ENCODE results near the gene MUC13.

MUC13 gene

GRCh38 chr3:124904835-124905492, 29.6 kb downstream of the MUC13 start:
- Histone ChIP-seq H2AFZ (ENCODE audit: low read length) (no peak overlapping the region), H4K8ac (ENCODE audit: low read depth, low read length) (no peak overlapping the region), H4K91ac (ENCODE audit: low read depth, low read length, poor library complexity) (no peak overlapping the region), H3K36me3 (replicated peaks in 1 of 2; ENCODE audit: control insufficient read depth in 2 of 2, insufficient read depth in 2 of 2, low read length in 2 of 2) (no peaks in the 10 kb centered on the region), H3K79me1 (ENCODE audit: low read depth, low read length) (no peaks in the 10 kb centered on the region), H2AK5ac (ENCODE audit: low read depth, low read length) (no peak overlapping the region), H3K4ac (ENCODE audit: low read length) (no peak overlapping the region), H3K23ac (ENCODE audit: low read depth, low read length, poor library complexity) (no peak overlapping the region), H2BK15ac (ENCODE audit: low read length) (no peak overlapping the region), H3K18ac (ENCODE audit: low read length) (no peak overlapping the region), H3K9ac (ENCODE audit: low read depth, low read length, poor library complexity) (no peak overlapping the region), H3K27ac (replicated peaks; ENCODE audit: low read length) (no peak overlapping the region), H3K4me3 (ENCODE audit: low read length in 2 of 2) (no peak overlapping the region), H2BK120ac (ENCODE audit: low read depth, low read length) (no peak overlapping the region), H3K27me3 (ENCODE audit: control insufficient read depth in 3 of 3, insufficient read depth in 3 of 3, low read depth in 1 of 3, low read length in 3 of 3) (peaks cover 0 to 24% (median 0%) of the 10 kb centered on the region in 3 experiments), H3K4me1 (ENCODE audit: control insufficient read depth in 2 of 2, insufficient read depth in 1 of 2, low read depth in 1 of 2, low read length in 2 of 2) (peaks cover 0 to 6% of the 10 kb centered on the region in 2 donors), H2BK5ac (ENCODE audit: low read length) (no peak overlapping the region), H3K9me3 (replicated peaks in 1 of 2; ENCODE audit: control insufficient read depth in 2 of 2, insufficient read depth in 1 of 2, low read depth in 1 of 2, low read length in 2 of 2) (no peaks in the 10 kb centered on the region), H2BK12ac (ENCODE audit: low read length) (no peak overlapping the region), H3K4me2 (ENCODE audit: insufficient read depth, low read length, poor library complexity, severe bottlenecking) (no peak overlapping the region), H3K14ac (ENCODE audit: low read length) (no peak overlapping the region)
- DNase-seq (ENCODE audit: low spot score) = no peak
- WGBS, 2 donors (ENCODE audit: extremely low coverage in 2 of 2, insufficient read length in 2 of 2, insufficient replicate concordance in 1 of 2) = no CpG with 5 or more reads among the region's 6 CpGs

DNA sequence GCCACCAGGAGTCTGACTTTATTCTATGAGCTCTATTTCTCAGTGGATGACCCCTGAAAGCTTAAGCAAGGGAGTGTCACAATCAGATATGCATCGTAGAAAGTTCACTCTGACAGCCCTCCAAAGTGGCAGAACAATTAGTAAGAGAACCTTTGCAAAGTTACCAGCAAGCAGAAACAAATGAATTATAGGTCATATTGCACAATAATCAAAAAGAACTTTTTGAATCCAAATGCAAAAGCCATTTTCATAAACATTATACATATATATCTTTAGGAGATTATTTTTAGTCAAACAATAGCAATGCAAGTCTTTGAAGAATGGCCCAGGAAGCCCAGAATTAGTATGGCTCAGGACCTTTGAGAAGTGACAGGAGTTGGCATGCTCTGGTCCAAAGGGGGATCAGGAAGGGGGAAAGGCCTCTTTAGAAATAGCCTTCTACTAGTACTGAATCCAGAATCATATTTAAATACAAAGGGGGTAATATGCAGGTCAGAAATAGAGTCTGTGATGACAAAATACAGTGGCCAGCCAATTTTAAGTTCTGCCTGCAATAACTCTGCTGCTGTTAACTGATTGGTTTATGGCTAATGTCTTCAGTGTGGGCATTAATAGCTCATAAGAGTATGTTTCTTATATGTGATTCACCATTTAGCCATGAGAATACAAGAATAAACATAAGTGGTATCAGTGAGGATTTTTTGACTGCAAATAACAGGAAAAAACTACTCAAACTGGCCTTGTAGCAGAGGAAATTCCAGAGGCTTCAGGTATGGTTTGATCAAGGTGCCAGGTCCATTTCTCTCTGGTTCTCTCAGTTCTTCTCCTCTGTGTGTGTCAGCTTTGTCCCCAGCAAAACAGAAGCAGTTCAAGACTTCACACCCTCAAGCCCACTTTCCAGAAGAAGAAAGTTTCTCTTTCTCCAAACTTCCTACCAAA, 30.4 kb downstream of the MUC13 start:
- no peak overlapping the region for H2BK120ac ChIP-seq (ENCODE audit: low read depth, low read length)
- H3K9me3 ChIP-seq (replicated peaks in 1 of 2; ENCODE audit: control insufficient read depth in 2 of 2, insufficient read depth in 1 of 2, low read depth in 1 of 2, low read length in 2 of 2) = no peaks in the 10 kb centered on the region
- no peak overlapping the region for H3K9ac ChIP-seq (ENCODE audit: low read depth, low read length, poor library complexity)
- WGBS, 2 donors (ENCODE audit: extremely low coverage in 2 of 2, insufficient read length in 2 of 2, insufficient replicate concordance in 1 of 2) = no CpG with 5 or more reads among the region's 1 CpG
- no peak overlapping the region for H4K8ac ChIP-seq (ENCODE audit: low read depth, low read length)
- no peaks in the 10 kb centered on the region for H3K36me3 ChIP-seq (replicated peaks in 1 of 2; ENCODE audit: control insufficient read depth in 2 of 2, insufficient read depth in 2 of 2, low read length in 2 of 2)
- H2BK15ac ChIP-seq (ENCODE audit: low read length) = no peak overlapping the region
- no peak for DNase-seq (ENCODE audit: low spot score)
- H3K27me3 ChIP-seq (ENCODE audit: control insufficient read depth in 3 of 3, insufficient read depth in 3 of 3, low read depth in 1 of 3, low read length in 3 of 3) = peaks cover 0 to 23% (median 0%) of the 10 kb centered on the region in 3 experiments
- H2BK5ac ChIP-seq (ENCODE audit: low read length) = no peak overlapping the region
- H4K91ac ChIP-seq (ENCODE audit: low read depth, low read length, poor library complexity) = no peak overlapping the region
- H3K79me1 ChIP-seq (ENCODE audit: low read depth, low read length) = no peaks in the 10 kb centered on the region
- no peak overlapping the region for H3K4ac ChIP-seq (ENCODE audit: low read length)
- no peak overlapping the region for H3K4me3 ChIP-seq (ENCODE audit: low read length in 2 of 2)
- H2AFZ ChIP-seq (ENCODE audit: low read length) = no peak overlapping the region
- no peak overlapping the region for H3K27ac ChIP-seq (replicated peaks; ENCODE audit: low read length)
- H3K18ac ChIP-seq (ENCODE audit: low read length) = no peak overlapping the region
- H3K4me2 ChIP-seq (ENCODE audit: insufficient read depth, low read length, poor library complexity, severe bottlenecking) = no peak overlapping the region
- H2BK12ac ChIP-seq (ENCODE audit: low read length) = no peak overlapping the region
- peaks cover 0 to 6% of the 10 kb centered on the region in 2 donors for H3K4me1 ChIP-seq (ENCODE audit: control insufficient read depth in 2 of 2, insufficient read depth in 1 of 2, low read depth in 1 of 2, low read length in 2 of 2)
- H3K23ac ChIP-seq (ENCODE audit: low read depth, low read length, poor library complexity) = no peak overlapping the region
- no peak overlapping the region for H3K14ac ChIP-seq (ENCODE audit: low read length)
- H2AK5ac ChIP-seq (ENCODE audit: low read depth, low read length) = no peak overlapping the region

DNA sequence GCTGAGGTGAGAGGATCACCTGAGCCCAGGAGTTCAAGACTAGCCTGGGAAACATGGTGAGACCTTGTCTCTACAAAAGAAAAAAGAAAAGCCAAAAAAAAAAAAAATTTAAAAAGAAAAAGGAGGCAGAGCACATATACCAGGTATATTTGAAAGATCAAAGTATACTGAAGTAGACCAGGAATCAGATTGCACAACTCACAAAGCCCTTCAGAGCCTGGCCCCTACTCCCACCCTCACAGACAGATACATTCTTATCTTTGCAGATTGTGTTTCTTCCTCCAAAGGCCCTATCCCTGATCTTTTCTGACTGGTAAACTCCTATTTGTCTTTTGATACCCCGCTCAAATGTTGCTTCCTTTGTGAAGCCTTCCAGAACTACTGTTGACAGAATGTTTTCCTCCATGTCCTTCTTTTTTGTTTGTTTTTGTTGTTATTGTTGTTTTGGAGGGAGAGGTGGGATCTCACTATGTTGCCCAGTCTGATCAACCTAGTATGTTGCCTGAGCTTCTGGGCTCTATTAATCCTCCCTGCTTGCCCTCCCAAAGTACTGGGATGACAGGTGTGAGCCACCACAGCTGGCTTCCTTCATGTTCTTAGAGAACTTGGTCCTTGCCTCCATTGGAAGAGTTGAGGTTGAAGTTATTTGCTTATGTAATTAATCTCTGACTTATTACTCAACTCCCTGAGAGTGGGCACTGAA, 37.6 kb downstream of the MUC13 start:
- H3K23ac ChIP-seq (ENCODE audit: low read depth, low read length, poor library complexity) = no peak overlapping the region
- H2AK5ac ChIP-seq (ENCODE audit: low read depth, low read length) = no peak overlapping the region
- no peak overlapping the region for H2BK12ac ChIP-seq (ENCODE audit: low read length)
- no peak overlapping the region for H2BK120ac ChIP-seq (ENCODE audit: low read depth, low read length)
- no peak overlapping the region for H4K91ac ChIP-seq (ENCODE audit: low read depth, low read length, poor library complexity)
- H4K8ac ChIP-seq (ENCODE audit: low read depth, low read length) = no peak overlapping the region
- H3K27ac ChIP-seq (replicated peaks; ENCODE audit: low read length) = no peak overlapping the region
- no peaks in the 10 kb centered on the region for H3K79me1 ChIP-seq (ENCODE audit: low read depth, low read length)
- H3K4me1 ChIP-seq (ENCODE audit: control insufficient read depth in 2 of 2, insufficient read depth in 1 of 2, low read depth in 1 of 2, low read length in 2 of 2) = no peaks in the 10 kb centered on the region
- H3K9me3 ChIP-seq (replicated peaks in 1 of 2; ENCODE audit: control insufficient read depth in 2 of 2, insufficient read depth in 1 of 2, low read depth in 1 of 2, low read length in 2 of 2) = no peaks in the 10 kb centered on the region
- H3K27me3 ChIP-seq (ENCODE audit: control insufficient read depth in 3 of 3, insufficient read depth in 3 of 3, low read depth in 1 of 3, low read length in 3 of 3) = peaks cover 0 to 4% (median 0%) of the 10 kb centered on the region in 3 experiments
- DNase-seq (ENCODE audit: low spot score) = no peak
- H3K14ac ChIP-seq (ENCODE audit: low read length) = no peak overlapping the region
- H3K9ac ChIP-seq (ENCODE audit: low read depth, low read length, poor library complexity) = no peak overlapping the region
- no peaks in the 10 kb centered on the region for H3K36me3 ChIP-seq (replicated peaks in 1 of 2; ENCODE audit: control insufficient read depth in 2 of 2, insufficient read depth in 2 of 2, low read length in 2 of 2)
- H3K4me2 ChIP-seq (ENCODE audit: insufficient read depth, low read length, poor library complexity, severe bottlenecking) = no peak overlapping the region
- H3K4me3 ChIP-seq (ENCODE audit: low read length in 2 of 2) = no peak overlapping the region
- no peak overlapping the region for H3K18ac ChIP-seq (ENCODE audit: low read length)
- no peak overlapping the region for H2BK5ac ChIP-seq (ENCODE audit: low read length)
- H2BK15ac ChIP-seq (ENCODE audit: low read length) = no peak overlapping the region
- no peak overlapping the region for H3K4ac ChIP-seq (ENCODE audit: low read length)
- WGBS, 2 donors (ENCODE audit: extremely low coverage in 2 of 2, insufficient read length in 2 of 2, insufficient replicate concordance in 1 of 2) = no CpG with 5 or more reads among the region's 1 CpG
- H2AFZ ChIP-seq (ENCODE audit: low read length) = no peak overlapping the region

DNA sequence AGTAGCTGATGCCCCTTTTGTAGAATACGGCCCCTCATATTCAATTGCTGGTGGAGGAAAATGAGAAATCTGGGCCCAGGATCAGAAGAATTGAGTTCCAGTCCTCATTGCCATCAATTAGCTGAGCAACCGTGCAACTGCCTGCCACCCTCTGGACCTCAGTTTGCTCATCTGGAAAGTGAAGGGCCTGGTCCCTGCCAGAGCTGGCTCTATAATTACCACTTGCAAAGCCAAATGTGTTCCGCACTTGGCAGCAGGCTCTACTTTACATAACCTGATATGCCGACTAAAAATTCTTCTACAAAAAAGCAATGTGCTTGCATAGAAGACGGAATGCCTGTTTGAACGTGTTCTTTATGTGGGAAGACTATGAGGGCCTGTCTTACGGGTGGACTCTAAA, 38.8 kb downstream of the MUC13 start:
- H3K9me3 ChIP-seq (replicated peaks in 1 of 2; ENCODE audit: control insufficient read depth in 2 of 2, insufficient read depth in 1 of 2, low read depth in 1 of 2, low read length in 2 of 2) = no peaks in the 10 kb centered on the region
- H3K4ac ChIP-seq (ENCODE audit: low read length) = no peak overlapping the region
- H3K36me3 ChIP-seq (replicated peaks in 1 of 2; ENCODE audit: control insufficient read depth in 2 of 2, insufficient read depth in 2 of 2, low read length in 2 of 2) = no peaks in the 10 kb centered on the region
- no peak overlapping the region for H3K4me3 ChIP-seq (ENCODE audit: low read length in 2 of 2)
- H2BK120ac ChIP-seq (ENCODE audit: low read depth, low read length) = no peak overlapping the region
- H4K8ac ChIP-seq (ENCODE audit: low read depth, low read length) = no peak overlapping the region
- H3K4me1 ChIP-seq (ENCODE audit: control insufficient read depth in 2 of 2, insufficient read depth in 1 of 2, low read depth in 1 of 2, low read length in 2 of 2) = no peaks in the 10 kb centered on the region
- no peak overlapping the region for H3K14ac ChIP-seq (ENCODE audit: low read length)
- H3K27me3 ChIP-seq (ENCODE audit: control insufficient read depth in 3 of 3, insufficient read depth in 3 of 3, low read depth in 1 of 3, low read length in 3 of 3) = peaks cover 0 to 5% (median 0%) of the 10 kb centered on the region in 3 experiments
- no peak overlapping the region for H3K4me2 ChIP-seq (ENCODE audit: insufficient read depth, low read length, poor library complexity, severe bottlenecking)
- H3K18ac ChIP-seq (ENCODE audit: low read length) = no peak overlapping the region
- H3K9ac ChIP-seq (ENCODE audit: low read depth, low read length, poor library complexity) = no peak overlapping the region
- no peak overlapping the region for H4K91ac ChIP-seq (ENCODE audit: low read depth, low read length, poor library complexity)
- WGBS, 2 donors (ENCODE audit: extremely low coverage in 2 of 2, insufficient read length in 2 of 2, insufficient replicate concordance in 1 of 2) = no CpG with 5 or more reads among the region's 7 CpGs
- H2BK5ac ChIP-seq (ENCODE audit: low read length) = no peak overlapping the region
- H3K27ac ChIP-seq (replicated peaks; ENCODE audit: low read length) = no peak overlapping the region
- H2AFZ ChIP-seq (ENCODE audit: low read length) = no peak overlapping the region
- H2BK15ac ChIP-seq (ENCODE audit: low read length) = no peak overlapping the region
- no peak for DNase-seq (ENCODE audit: low spot score)
- no peaks in the 10 kb centered on the region for H3K79me1 ChIP-seq (ENCODE audit: low read depth, low read length)
- no peak overlapping the region for H3K23ac ChIP-seq (ENCODE audit: low read depth, low read length, poor library complexity)
- H2BK12ac ChIP-seq (ENCODE audit: low read length) = no peak overlapping the region
- no peak overlapping the region for H2AK5ac ChIP-seq (ENCODE audit: low read depth, low read length)

Data from neuronal stem cell (in vitro differentiated cells).